Activated T-cell treated with anti-CD3 and anti-CD28 coated beads, Interleukin-2, amount 50 U/mL, for 1 hour (primary cell): Measurements from ENCODE around the gene TMEM240.
"Not testable (repeated sequence)": the region's sequence is repeated elsewhere in the genome, so short reads cannot be mapped to it uniquely, and the experiment has no call there.

Source experiments
- DNase-seq: peaks from one replicate; pipeline ENCODE4 v3.0.0-alpha.2; 2020

TMEM240 gene

GRCh38 chr1:1556961-1557360 lies 16.5 kb upstream of the TMEM240 start:
- DNase-seq, result not testable (repeated sequence)

GRCh38 chr1:1556505-1556904 lies 16.1 kb upstream of the TMEM240 start:
- no peak for DNase-seq

- no peak for DNase-seq
These were observed 14.8 kb upstream of the TMEM240 start for GRCh38 chr1:1554926-1555915.

- no peak for DNase-seq
These were observed 14.1 kb upstream of the TMEM240 start for GRCh38 chr1:1554550-1554925.

- no peak for DNase-seq
These were observed 13.5 kb upstream of the TMEM240 start for GRCh38 chr1:1553821-1554494.

GRCh38 chr1:1552263-1552639 lies 11.8 kb upstream of the TMEM240 start:
- DNase-seq, result no peak

GRCh38 chr1:1551524-1552262 lies 11.3 kb upstream of the TMEM240 start:
- no peak for DNase-seq

- DNase-seq, result no peak
These were observed 10.4 kb upstream of the TMEM240 start for GRCh38 chr1:1550591-1551432.

- DNase-seq, result no peak
These were observed 9.7 kb upstream of the TMEM240 start for GRCh38 chr1:1550087-1550486.

- no peak for DNase-seq
These were observed 8.2 kb upstream of the TMEM240 start for GRCh38 chr1:1548591-1548990.

- DNase-seq, result no peak
These were observed 7.1 kb upstream of the TMEM240 start for GRCh38 chr1:1547476-1547875.

GRCh38 chr1:1547011-1547410 lies 6.6 kb upstream of the TMEM240 start:
- DNase-seq, result no peak

- no peak for DNase-seq
These were observed 5.7 kb upstream of the TMEM240 start for GRCh38 chr1:1545946-1546737.

- no peak for DNase-seq
These were observed 4.1 kb upstream of the TMEM240 start for GRCh38 chr1:1544544-1544943.

- DNase-seq, result no peak
These were observed 3.3 kb upstream of the TMEM240 start for GRCh38 chr1:1543706-1544099.

GRCh38 chr1:1542766-1543705 lies 2.6 kb upstream of the TMEM240 start:
- DNase-seq, result no peak

- DNase-seq, result no peak
These were observed 1.7 kb upstream of the TMEM240 start for GRCh38 chr1:1541956-1542765.

GRCh38 chr1:1540818-1541628 lies 599 bp upstream of the TMEM240 start:
- no peak for DNase-seq
